Endodermal cell (in vitro differentiated cells): ENCODE results near the gene TULP4. TPM values are rescaled to one million over a fixed set of nuclear protein-coding genes. Genes with fewer than 3 reads are reported as not detected.
"Not testable (repeated sequence)": the region's sequence is repeated elsewhere in the genome, so short reads cannot be mapped to it uniquely, and the experiment has no call there.

Experiments used
- DNase-seq: peaks from one replicate; pipeline ENCODE4 v3.0.0-alpha.2; 2017
- H3K27ac ChIP-seq: 2 replicates; pipeline ENCODE4 v1.5.1; 2013; ENCODE audit warnings: mild to moderate bottlenecking, low read depth, low read length, moderate library complexity
- H3K27me3 ChIP-seq: 2 replicates; pipeline ENCODE4 v1.6.1; 2013; ENCODE audit warnings: mild to moderate bottlenecking, low read length, moderate library complexity; ENCODE audit not compliant: insufficient read depth, control insufficient read depth, poor library complexity, severe bottlenecking
- H3K36me3 ChIP-seq: 2 replicates; pipeline ENCODE4 v1.7.0; 2013; ENCODE audit warnings: mild to moderate bottlenecking, low read length, moderate library complexity; ENCODE audit not compliant: control insufficient read depth, insufficient read depth
- H3K4me1 ChIP-seq: one replicate; pipeline ENCODE4 v1.7.0; 2013; ENCODE audit warnings: low read length; ENCODE audit not compliant: control insufficient read depth, insufficient read depth
- H3K4me3 ChIP-seq: 2 replicates; pipeline ENCODE4 v1.5.1; 2013; ENCODE audit warnings: mild to moderate bottlenecking, low read length, moderate library complexity
- H3K9ac ChIP-seq: 2 replicates; pipeline ENCODE4 v1.6.1; 2013; ENCODE audit warnings: mild to moderate bottlenecking, low read length, moderate library complexity; ENCODE audit not compliant: poor library complexity, severe bottlenecking; ENCODE audit errors: extremely low read depth
- H3K9me3 ChIP-seq: 2 replicates; pipeline ENCODE4 v1.6.1; 2013; ENCODE audit warnings: mild to moderate bottlenecking, low read length, moderate library complexity; ENCODE audit not compliant: control insufficient read depth
- H3K27ac Mint-ChIP-seq: 2 replicates; pipeline ENCODE4 v1.8.0; 2020; ENCODE audit warnings: mixed read lengths
- H3K27me3 Mint-ChIP-seq: 2 replicates; pipeline ENCODE4 v1.8.0; 2021; ENCODE audit warnings: mild to moderate bottlenecking, mixed read lengths; ENCODE audit not compliant: insufficient read depth
- H3K36me3 Mint-ChIP-seq: 2 replicates; pipeline ENCODE4 v1.8.0; 2020; ENCODE audit warnings: low read depth, mixed read lengths
- H3K4me1 Mint-ChIP-seq: 2 replicates; pipeline ENCODE4 v1.8.0; 2020; ENCODE audit warnings: mixed read lengths
- H3K4me3 Mint-ChIP-seq: 2 replicates; pipeline ENCODE4 v1.8.0; 2020; ENCODE audit warnings: mild to moderate bottlenecking, moderate library complexity, mixed read lengths
- H3K9me3 Mint-ChIP-seq: 2 replicates; pipeline ENCODE4 v1.8.0; 2020; ENCODE audit warnings: mild to moderate bottlenecking, mixed read lengths
- CTCF ChIP-seq: fragments of 200-600 bp; sonication (generic); conservative IDR thresholded peaks from 2 replicates; pipeline ENCODE4 v1.5.0; 2021; ENCODE audit warnings: antibody characterized with exemption, mild to moderate bottlenecking
- WGBS, 2 experiments: methylation state at CpG; one replicate each; pipeline versions ENCODE4 v1.1.5 to v1.1.7; 2013; ENCODE audit warnings: missing lambda C conversion rate in 2 of 2, mixed read lengths in 1 of 2; ENCODE audit not compliant: insufficient coverage in 1 of 2, insufficient read length in 1 of 2; 5-methylcytosine and 5-hydroxymethylcytosine counted together
- total RNA-seq, 2 donors: library from RNA; stranded (reverse); fragmentation: NEBNext Ultra II Directional in 1 of 2; extraction: Animal tissue kit (Norgen Biotek cat#: 25700) in 1 of 2; gene quantifications; 2 replicates in 1 of 2; 3 replicates in 1 of 2; pipeline ENCODE4 v1.2.1, GENCODE V29; 2021

The TULP4 gene
- total RNA-seq, 2 donors from 2014 or later, result 102 to 103 TPM

- Histone ChIP-seq H3K27me3 (no peaks in the 10 kb centered on the region), H3K27ac (no peak overlapping the region), H3K9ac (no peak overlapping the region), H3K4me3 (no peak overlapping the region), H3K4me1 (peaks cover 3% of the 10 kb centered on the region), H3K9me3 (peaks cover 16% of the 10 kb centered on the region), H3K36me3 (peaks cover 9% of the 10 kb centered on the region)
- TF ChIP-seq CTCF, result no peak
- DNase-seq, result no peak
- WGBS, 2 experiments, result 93 to 100% methylated on average over 2 to 3 of the region's 3 CpGs
- no peak overlapping the region for H3K27ac Mint-ChIP-seq
- no peak overlapping the region for H3K4me3 Mint-ChIP-seq
- H3K9me3 Mint-ChIP-seq, result peaks cover 16% of the 10 kb centered on the region
- H3K27me3 Mint-ChIP-seq, result no peaks in the 10 kb centered on the region
- peaks cover 30% of the 10 kb centered on the region for H3K36me3 Mint-ChIP-seq
- H3K4me1 Mint-ChIP-seq, result peaks cover 6% of the 10 kb centered on the region
These were observed 86.2 kb downstream of the TULP4 start for GRCh38 chr6:158398252-158399024.

DNA sequence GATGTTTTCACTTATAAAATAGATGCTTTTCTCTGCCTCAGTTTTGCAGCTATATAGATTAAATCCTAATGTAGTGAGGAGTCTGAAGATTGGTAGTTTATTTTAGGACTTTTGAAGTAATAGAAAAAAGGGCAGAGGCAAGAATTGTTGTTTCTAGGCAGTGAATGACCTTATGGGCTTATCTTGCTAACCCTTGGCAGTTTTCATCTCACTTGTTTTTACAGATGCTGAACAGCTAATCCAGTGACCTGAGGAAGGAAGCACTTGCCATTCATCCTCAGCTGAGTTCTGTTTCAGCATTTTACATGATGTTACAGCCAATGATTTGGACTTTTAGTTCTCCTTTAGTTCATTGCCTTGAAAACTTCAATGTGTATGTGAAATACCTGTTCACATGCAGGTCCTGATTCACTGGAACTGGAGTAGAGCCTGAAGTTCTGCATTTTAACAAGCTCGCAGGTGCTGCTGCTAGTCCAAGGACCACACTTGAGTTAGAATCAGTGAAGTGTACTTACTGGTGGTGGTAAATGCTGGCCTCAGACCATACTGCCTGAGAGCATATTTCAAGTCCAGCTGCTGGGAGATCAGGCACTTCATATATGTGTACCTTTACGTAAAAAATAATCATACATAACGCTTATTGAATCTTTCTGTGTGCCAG, 86.9 kb downstream of the TULP4 start:
- 95 to 96% methylated on average over 3 of the region's 3 CpGs for WGBS, 2 experiments
- H3K4me1 ChIP-seq, result peaks cover 3% of the 10 kb centered on the region
- no peak overlapping the region for H3K4me3 Mint-ChIP-seq
- H3K9me3 Mint-ChIP-seq, result peaks cover 12% of the 10 kb centered on the region
- H3K27me3 ChIP-seq, result no peaks in the 10 kb centered on the region
- no peak for DNase-seq
- no peak for TF ChIP-seq CTCF
- H3K27ac Mint-ChIP-seq, result no peak overlapping the region
- H3K4me3 ChIP-seq, result no peak overlapping the region
- no peaks in the 10 kb centered on the region for H3K27me3 Mint-ChIP-seq
- peaks cover 9% of the 10 kb centered on the region for H3K9me3 ChIP-seq
- H3K27ac ChIP-seq, result no peak overlapping the region
- H3K36me3 ChIP-seq, result peaks cover 5% of the 10 kb centered on the region
- peaks cover 6% of the 10 kb centered on the region for H3K4me1 Mint-ChIP-seq
- no peak overlapping the region for H3K9ac ChIP-seq
- peaks cover 28% of the 10 kb centered on the region for H3K36me3 Mint-ChIP-seq

GRCh38 chr6:158402184-158402583, 89.9 kb downstream of the TULP4 start:
- H3K36me3 ChIP-seq, result peaks cover 5% of the 10 kb centered on the region
- no peak for DNase-seq
- Mint-ChIP-seq H3K9me3 (peaks cover 8% of the 10 kb centered on the region), H3K27ac (no peak overlapping the region), H3K27me3 (no peaks in the 10 kb centered on the region), H3K36me3 (peaks cover 29% of the 10 kb centered on the region), H3K4me1 (no peaks in the 10 kb centered on the region), H3K4me3 (no peak overlapping the region)
- peaks cover 16% of the 10 kb centered on the region for H3K9me3 ChIP-seq
- H3K4me3 ChIP-seq, result no peak overlapping the region
- H3K27ac ChIP-seq, result no peak overlapping the region
- H3K27me3 ChIP-seq, result no peaks in the 10 kb centered on the region
- TF ChIP-seq CTCF, result no peak
- peaks cover 3% of the 10 kb centered on the region for H3K4me1 ChIP-seq
- H3K9ac ChIP-seq, result no peak overlapping the region

- H3K36me3 ChIP-seq, H3K4me3 Mint-ChIP-seq, H3K4me3 ChIP-seq, H3K27ac ChIP-seq, H3K27ac Mint-ChIP-seq, H3K4me1 ChIP-seq, H3K9ac ChIP-seq, H3K27me3 ChIP-seq, H3K27me3 Mint-ChIP-seq, H3K9me3 Mint-ChIP-seq, DNase-seq, H3K4me1 Mint-ChIP-seq: not testable (repeated sequence)
- peaks cover 16% of the 10 kb centered on the region for H3K9me3 ChIP-seq
- peaks cover 30% of the 10 kb centered on the region for H3K36me3 Mint-ChIP-seq
- WGBS, 2 experiments, result 90 to 93% methylated on average over 9 to 12 of the region's 12 CpGs
These were observed 93.1 kb downstream of the TULP4 start for GRCh38 chr6:158405321-158405831.
